Osteoblast (primary cell): ENCODE data around the gene LRRC36. TPM values are rescaled to one million over a fixed set of nuclear protein-coding genes. Genes with fewer than 3 reads are reported as not detected.
A peak's percentile ranks its signal among the peaks of the same experiment; 100 is the strongest.

Source experiments
- DNase-seq: peaks from one replicate; pipeline ENCODE4 v3.0.0; 2011; ENCODE audit warnings: low spot score, mixed read lengths; ENCODE audit not compliant: insufficient read length; ENCODE audit errors: missing footprints
- H2AFZ ChIP-seq: 2 replicates; pipeline ENCODE4 v1.6.0; 2011; ENCODE audit warnings: mild to moderate bottlenecking, low read length
- H3K27ac ChIP-seq: 2 replicates; pipeline ENCODE4 v1.5.1; 2011; ENCODE audit warnings: mild to moderate bottlenecking, low read depth, low read length, moderate library complexity
- H3K27me3 ChIP-seq: 2 replicates; pipeline ENCODE4 v1.6.0; 2012; ENCODE audit warnings: mild to moderate bottlenecking, control low read depth, inconsistent platforms, low read length, moderate library complexity; ENCODE audit not compliant: insufficient read depth
- H3K36me3 ChIP-seq: 2 replicates; pipeline ENCODE4 v1.5.1; 2011; ENCODE audit warnings: mild to moderate bottlenecking, low read length, control low read depth, moderate library complexity; ENCODE audit not compliant: insufficient read depth
- H3K4me1 ChIP-seq: 2 replicates; pipeline ENCODE4 v1.5.1; 2011; ENCODE audit warnings: mild to moderate bottlenecking, low read length, control low read depth, moderate library complexity; ENCODE audit not compliant: insufficient read depth
- H3K4me2 ChIP-seq: 2 replicates; pipeline ENCODE4 v1.6.0; 2011; ENCODE audit warnings: mild to moderate bottlenecking, low read length; ENCODE audit not compliant: insufficient read depth
- H3K4me3 ChIP-seq: fragments of 200-600 bp; sonication (generic); 3 replicates; pipeline ENCODE4 v1.5.1; 2012; ENCODE audit warnings: mild to moderate bottlenecking, low read length, inconsistent platforms; ENCODE audit not compliant: insufficient read depth
- H3K79me2 ChIP-seq: 2 replicates; pipeline ENCODE4 v1.6.0; 2012; ENCODE audit warnings: mild to moderate bottlenecking, low read length, control low read depth, inconsistent platforms; ENCODE audit not compliant: insufficient read depth
- H3K9me3 ChIP-seq: 2 replicates; pipeline ENCODE4 v1.5.1; 2011; ENCODE audit warnings: low read depth, low read length, control low read depth
- H4K20me1 ChIP-seq: 2 replicates; pipeline ENCODE4 v1.6.0; 2012; ENCODE audit warnings: mild to moderate bottlenecking, low read length, control low read depth; ENCODE audit not compliant: insufficient read depth
- total RNA-seq: library from RNA; depleted of rRNA; stranded (reverse); fragments of >200 nt; gene quantifications from 2 replicates; pipeline ENCODE4 v1.2.3, GENCODE V29; 2012
- TF ChIP-seq, protein P1 (sequence below): IDR thresholded peaks from 2 replicates; pipeline ENCODE4 v1.5.1; 2011; ENCODE audit warnings: mild to moderate bottlenecking, low read depth, low read length, moderate library complexity; ENCODE audit errors: extremely low read depth

Gene LRRC36
- total RNA-seq, 1 donor = not detected

DNA sequence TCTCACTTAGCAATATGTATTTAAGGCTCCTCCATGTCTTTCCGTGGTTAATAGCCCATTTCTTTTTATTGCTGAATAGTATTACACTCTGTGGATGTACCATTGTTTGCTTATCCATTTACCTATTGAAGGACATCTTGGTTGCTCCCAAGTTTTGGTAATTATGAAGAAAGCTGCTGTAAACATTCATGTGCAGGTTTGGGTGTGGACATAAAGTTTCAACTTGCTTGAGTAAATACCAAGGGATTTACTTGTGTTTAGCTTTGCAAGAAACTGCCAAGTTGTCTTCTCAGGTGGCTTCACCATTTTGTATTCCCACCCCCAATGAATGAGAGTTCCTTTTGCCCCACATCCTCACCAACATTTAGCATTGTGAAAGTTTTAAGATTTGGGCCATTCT lies 9.5 kb downstream of the LRRC36 start:
- H3K27ac ChIP-seq = no peak overlapping the region
- no peak overlapping the region for H2AFZ ChIP-seq
- TF ChIP-seq, protein P1, sequence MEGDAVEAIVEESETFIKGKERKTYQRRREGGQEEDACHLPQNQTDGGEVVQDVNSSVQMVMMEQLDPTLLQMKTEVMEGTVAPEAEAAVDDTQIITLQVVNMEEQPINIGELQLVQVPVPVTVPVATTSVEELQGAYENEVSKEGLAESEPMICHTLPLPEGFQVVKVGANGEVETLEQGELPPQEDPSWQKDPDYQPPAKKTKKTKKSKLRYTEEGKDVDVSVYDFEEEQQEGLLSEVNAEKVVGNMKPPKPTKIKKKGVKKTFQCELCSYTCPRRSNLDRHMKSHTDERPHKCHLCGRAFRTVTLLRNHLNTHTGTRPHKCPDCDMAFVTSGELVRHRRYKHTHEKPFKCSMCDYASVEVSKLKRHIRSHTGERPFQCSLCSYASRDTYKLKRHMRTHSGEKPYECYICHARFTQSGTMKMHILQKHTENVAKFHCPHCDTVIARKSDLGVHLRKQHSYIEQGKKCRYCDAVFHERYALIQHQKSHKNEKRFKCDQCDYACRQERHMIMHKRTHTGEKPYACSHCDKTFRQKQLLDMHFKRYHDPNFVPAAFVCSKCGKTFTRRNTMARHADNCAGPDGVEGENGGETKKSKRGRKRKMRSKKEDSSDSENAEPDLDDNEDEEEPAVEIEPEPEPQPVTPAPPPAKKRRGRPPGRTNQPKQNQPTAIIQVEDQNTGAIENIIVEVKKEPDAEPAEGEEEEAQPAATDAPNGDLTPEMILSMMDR = no peak
- H4K20me1 ChIP-seq = no peaks in the 10 kb centered on the region
- no peaks in the 10 kb centered on the region for H3K27me3 ChIP-seq
- H3K4me2 ChIP-seq = no peak overlapping the region
- no peaks in the 10 kb centered on the region for H3K36me3 ChIP-seq
- H3K9me3 ChIP-seq = no peaks in the 10 kb centered on the region
- no peaks in the 10 kb centered on the region for H3K79me2 ChIP-seq
- no peaks in the 10 kb centered on the region for H3K4me1 ChIP-seq
- DNase-seq = no peak
- H3K4me3 ChIP-seq = no peak overlapping the region

DNA sequence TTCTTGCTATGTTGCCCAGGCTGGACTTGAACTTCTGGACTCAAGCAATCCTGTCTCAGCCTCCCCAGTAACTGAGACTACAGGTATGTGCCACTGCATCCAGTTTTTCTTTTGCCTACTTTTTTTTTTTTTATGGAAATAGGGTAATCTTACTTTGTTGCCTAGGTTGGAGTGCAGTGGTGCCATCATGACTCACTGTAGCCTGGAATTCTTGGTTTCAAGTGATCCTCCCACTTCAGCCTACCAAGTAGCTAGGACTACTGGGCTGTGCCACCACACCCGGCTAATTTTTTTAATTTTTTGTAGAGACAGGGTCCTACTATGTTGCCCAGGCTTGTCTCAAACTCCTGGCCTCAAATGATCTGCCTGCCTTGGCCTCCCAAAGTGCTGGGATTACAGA lies 10.0 kb downstream of the LRRC36 start:
- H3K27ac ChIP-seq = no peak overlapping the region
- no peaks in the 10 kb centered on the region for H3K79me2 ChIP-seq
- no peak overlapping the region for H2AFZ ChIP-seq
- no peaks in the 10 kb centered on the region for H3K4me1 ChIP-seq
- H3K27me3 ChIP-seq = no peaks in the 10 kb centered on the region
- no peak overlapping the region for H3K4me3 ChIP-seq
- H3K9me3 ChIP-seq = no peaks in the 10 kb centered on the region
- no peaks in the 10 kb centered on the region for H4K20me1 ChIP-seq
- TF ChIP-seq, protein P1 = no peak
- no peak for DNase-seq
- no peaks in the 10 kb centered on the region for H3K36me3 ChIP-seq
- no peak overlapping the region for H3K4me2 ChIP-seq

DNA sequence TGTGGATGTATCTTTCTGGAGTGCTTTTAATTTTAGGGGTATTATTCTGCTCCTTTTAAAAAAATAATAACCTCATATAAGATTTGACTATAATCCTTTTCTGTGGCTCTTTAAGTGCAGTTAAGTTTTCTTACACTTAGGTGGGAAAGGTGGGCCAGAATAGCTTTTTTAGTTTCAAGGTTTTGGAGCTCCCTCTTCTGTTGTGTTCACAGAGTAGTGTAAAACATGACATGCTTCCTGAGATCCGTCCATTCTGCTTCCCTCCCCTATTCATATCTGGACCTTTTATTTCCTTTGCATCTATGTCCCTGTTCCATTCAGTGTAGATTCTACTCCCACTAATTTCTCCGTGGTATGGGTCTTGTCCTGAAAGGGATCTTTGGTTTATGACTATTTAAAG lies 12.8 kb downstream of the LRRC36 start:
- no peak for DNase-seq
- Histone ChIP-seq H3K4me3 (no peak overlapping the region), H3K27ac (no peak overlapping the region), H2AFZ (no peak overlapping the region), H3K4me1 (no peaks in the 10 kb centered on the region), H3K9me3 (no peaks in the 10 kb centered on the region), H4K20me1 (no peaks in the 10 kb centered on the region), H3K79me2 (no peaks in the 10 kb centered on the region), H3K27me3 (no peaks in the 10 kb centered on the region), H3K4me2 (no peak overlapping the region), H3K36me3 (no peaks in the 10 kb centered on the region)
- TF ChIP-seq, protein P1 = peak; percentile 36

DNA sequence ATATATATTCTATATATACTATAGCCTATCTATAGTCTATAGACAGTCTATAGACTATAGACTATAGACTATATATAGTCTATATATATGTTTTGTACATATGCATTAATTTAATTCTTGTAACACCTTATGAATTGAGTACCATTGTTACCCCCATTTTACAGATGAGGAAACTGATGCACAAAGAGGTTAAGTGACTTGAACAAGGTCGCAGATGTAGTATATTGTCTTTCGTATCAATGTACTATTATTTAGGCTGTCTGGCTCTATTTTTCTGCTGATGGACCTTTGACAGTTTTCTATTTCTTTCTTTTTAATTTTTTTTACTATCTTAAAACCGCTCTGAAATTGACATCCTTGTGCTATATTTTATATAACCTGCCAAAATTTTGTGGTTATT lies 14.6 kb downstream of the LRRC36 start:
- H3K27me3 ChIP-seq = no peaks in the 10 kb centered on the region
- H3K4me3 ChIP-seq = no peak overlapping the region

More for the DNA sequence above, 14.6 kb downstream of the LRRC36 start:
- Histone ChIP-seq H3K4me1 (no peaks in the 10 kb centered on the region), H4K20me1 (no peaks in the 10 kb centered on the region), H2AFZ (no peak overlapping the region), H3K79me2 (no peaks in the 10 kb centered on the region), H3K27ac (no peak overlapping the region), H3K36me3 (no peaks in the 10 kb centered on the region), H3K4me2 (no peak overlapping the region), H3K9me3 (no peaks in the 10 kb centered on the region)
- TF ChIP-seq, protein P1 = no peak
- no peak for DNase-seq
